ENCODE measurements around the gene RAI1.

DNA sequence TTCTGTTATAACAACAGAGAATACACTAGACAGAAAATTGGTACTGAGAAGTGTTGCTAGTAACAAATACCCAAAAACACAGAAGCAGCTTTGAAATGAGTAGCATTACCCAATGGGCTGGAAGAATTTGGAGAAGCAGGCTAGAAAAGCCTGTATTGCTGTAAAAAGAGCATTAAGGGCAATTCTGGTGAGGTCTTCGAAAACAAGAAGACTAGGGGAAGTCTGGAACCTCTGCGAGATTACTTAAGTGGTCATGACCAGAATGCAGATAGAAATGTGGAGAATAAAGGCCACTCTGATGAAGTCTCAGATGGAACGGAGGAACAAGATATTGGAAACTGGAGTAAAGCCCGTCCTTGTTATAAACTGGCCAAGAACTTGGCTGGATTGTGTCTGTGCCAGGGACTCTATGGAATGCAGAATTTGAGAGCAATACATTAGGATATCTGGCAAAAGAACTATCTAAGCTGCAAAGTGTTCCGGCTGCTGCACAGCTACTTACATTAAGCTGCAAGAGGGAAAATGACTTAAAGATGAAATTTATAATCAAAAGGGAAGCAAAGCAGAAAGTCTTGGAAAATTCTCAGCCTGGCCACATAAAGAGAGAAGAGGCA is 44.9 kb upstream of the RAI1 start:
- TF ChIP-seq, protein P1, sequence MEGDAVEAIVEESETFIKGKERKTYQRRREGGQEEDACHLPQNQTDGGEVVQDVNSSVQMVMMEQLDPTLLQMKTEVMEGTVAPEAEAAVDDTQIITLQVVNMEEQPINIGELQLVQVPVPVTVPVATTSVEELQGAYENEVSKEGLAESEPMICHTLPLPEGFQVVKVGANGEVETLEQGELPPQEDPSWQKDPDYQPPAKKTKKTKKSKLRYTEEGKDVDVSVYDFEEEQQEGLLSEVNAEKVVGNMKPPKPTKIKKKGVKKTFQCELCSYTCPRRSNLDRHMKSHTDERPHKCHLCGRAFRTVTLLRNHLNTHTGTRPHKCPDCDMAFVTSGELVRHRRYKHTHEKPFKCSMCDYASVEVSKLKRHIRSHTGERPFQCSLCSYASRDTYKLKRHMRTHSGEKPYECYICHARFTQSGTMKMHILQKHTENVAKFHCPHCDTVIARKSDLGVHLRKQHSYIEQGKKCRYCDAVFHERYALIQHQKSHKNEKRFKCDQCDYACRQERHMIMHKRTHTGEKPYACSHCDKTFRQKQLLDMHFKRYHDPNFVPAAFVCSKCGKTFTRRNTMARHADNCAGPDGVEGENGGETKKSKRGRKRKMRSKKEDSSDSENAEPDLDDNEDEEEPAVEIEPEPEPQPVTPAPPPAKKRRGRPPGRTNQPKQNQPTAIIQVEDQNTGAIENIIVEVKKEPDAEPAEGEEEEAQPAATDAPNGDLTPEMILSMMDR (IDR thresholded peaks at IDR 0.05), result no peak
- TF ChIP-seq POLR2AphosphoS5 (IDR thresholded peaks at IDR 0.05) (no peak), POLR2A (IDR thresholded peaks at IDR 0.05) (no peak)

All from suprapubic skin (tissue), 4 donors.